Vagina (tissue), 2 donors: ENCODE results near the gene GID8. TPM values are rescaled to one million over a fixed set of nuclear protein-coding genes. Genes with fewer than 3 reads are reported as not detected.

Experiments
- DNase-seq, 2 donors: peaks; one replicate each; pipeline ENCODE4 v3.0.0-alpha.2; 2017; ENCODE audit errors: extremely low spot score in 2 of 2
- H3K27ac ChIP-seq: fragments of 200-600 bp; sonication (generic); one replicate; pipeline ENCODE4 v1.5.1; 2019
- H3K27me3 ChIP-seq: fragments of 200-600 bp; sonication (generic); one replicate; pipeline ENCODE4 v1.5.1; 2019
- H3K36me3 ChIP-seq, 2 donors: fragments of 200-600 bp; sonication (generic); one replicate each; pipeline ENCODE4 v1.5.1; 2017 to 2019
- H3K4me1 ChIP-seq: fragments of 200-600 bp; sonication (generic); one replicate; pipeline ENCODE4 v1.5.1; 2019
- H3K4me3 ChIP-seq, 2 donors: fragments of 200-600 bp; sonication (generic); 1 replicate in 1 of 2; 2 replicates in 1 of 2; pipeline ENCODE4 v1.5.1; 2016 to 2019
- H3K9me3 ChIP-seq: fragments of 200-600 bp; sonication (generic); one replicate; pipeline ENCODE4 v1.5.1; 2019
- CTCF ChIP-seq, 3 experiments: fragments of 450-650 bp in 2 of 3; fragments of 200-600 bp in 1 of 3; sonication (generic) in 1 of 3; IDR thresholded peaks; one replicate each; pipeline ENCODE4 v1.5.1; 2017 to 2019; ENCODE audit warnings: antibody characterized with exemption in 3 of 3, mild to moderate bottlenecking in 2 of 3, moderate library complexity in 2 of 3
- POLR2A ChIP-seq, 2 donors: fragments of 450-650 bp; IDR thresholded peaks; one replicate each; pipeline ENCODE4 v1.6.1; 2017; ENCODE audit warnings: antibody characterized with exemption in 2 of 2, mild to moderate bottlenecking in 2 of 2, moderate library complexity in 2 of 2
- POLR2AphosphoS5 ChIP-seq, 2 donors: sonication (generic); formaldehyde crosslinking; IDR thresholded peaks; one replicate each; pipeline ENCODE4 v1.9.0; 2017; ENCODE audit warnings: antibody characterized with exemption in 2 of 2, mild to moderate bottlenecking in 2 of 2, low read depth in 1 of 2; ENCODE audit not compliant: insufficient read depth in 1 of 2
- intact Hi-C: fragments of 100-400 bp; cut with DNase I; formaldehyde crosslinking; loops from one replicate; pipeline ENCODE4 v1.15.1; 2023
- total RNA-seq: library from RNA; depleted of rRNA; stranded (reverse); fragments of >200 nt; gene quantifications from one replicate; pipeline ENCODE4 v1.2.3, GENCODE V29; 2016

Gene GID8
- total RNA-seq, 1 donor from 2014 or later: 30.2 TPM

- Histone ChIP-seq H3K4me1 (peaks cover 72% of the 10 kb centered on the region), H3K27me3 (no peaks in the 10 kb centered on the region), H3K27ac (peak within 1 kb of the TSS; percentile 96), H3K36me3 (no peaks in the 10 kb centered on the region), H3K9me3 (no peaks in the 10 kb centered on the region), H3K4me3 (peak within 1 kb of the TSS; percentile 75 to 96)
- intact Hi-C loops: no loop called here
- no peak for DNase-seq
- TF ChIP-seq POLR2AphosphoS5 (IDR thresholded peaks at IDR 0.05; ENCODE audit: insufficient read depth in 1 of 2, low read depth in 1 of 2) (peak; percentile 24 to 48), POLR2A (IDR thresholded peaks at IDR 0.05) (peak in 1 of 2 donors; percentile 57), CTCF (IDR thresholded peaks at IDR 0.05) (peak; percentile 40 to 84 (median 59))
These were observed 11.5 kb upstream of the GID8 start, which contains the start of gene DIDO1 for GRCh38 chr20:62926229-62927127. Gene DIDO1, minus strand, starts transcription at chr20:62926505.

- H3K4me3 ChIP-seq: peak overlapping the region; percentile 75 to 96
- peaks cover 66% of the 10 kb centered on the region for H3K4me1 ChIP-seq
- peak overlapping the region; percentile 96 for H3K27ac ChIP-seq
- no peaks in the 10 kb centered on the region for H3K27me3 ChIP-seq
- intact Hi-C loops: no loop called here
- DNase-seq: no peak
- H3K36me3 ChIP-seq: no peaks in the 10 kb centered on the region
- TF ChIP-seq CTCF (IDR thresholded peaks at IDR 0.05): no peak
- H3K9me3 ChIP-seq: no peaks in the 10 kb centered on the region
These were observed 10.7 kb upstream of the GID8 start for GRCh38 chr20:62927128-62927705.

DNA sequence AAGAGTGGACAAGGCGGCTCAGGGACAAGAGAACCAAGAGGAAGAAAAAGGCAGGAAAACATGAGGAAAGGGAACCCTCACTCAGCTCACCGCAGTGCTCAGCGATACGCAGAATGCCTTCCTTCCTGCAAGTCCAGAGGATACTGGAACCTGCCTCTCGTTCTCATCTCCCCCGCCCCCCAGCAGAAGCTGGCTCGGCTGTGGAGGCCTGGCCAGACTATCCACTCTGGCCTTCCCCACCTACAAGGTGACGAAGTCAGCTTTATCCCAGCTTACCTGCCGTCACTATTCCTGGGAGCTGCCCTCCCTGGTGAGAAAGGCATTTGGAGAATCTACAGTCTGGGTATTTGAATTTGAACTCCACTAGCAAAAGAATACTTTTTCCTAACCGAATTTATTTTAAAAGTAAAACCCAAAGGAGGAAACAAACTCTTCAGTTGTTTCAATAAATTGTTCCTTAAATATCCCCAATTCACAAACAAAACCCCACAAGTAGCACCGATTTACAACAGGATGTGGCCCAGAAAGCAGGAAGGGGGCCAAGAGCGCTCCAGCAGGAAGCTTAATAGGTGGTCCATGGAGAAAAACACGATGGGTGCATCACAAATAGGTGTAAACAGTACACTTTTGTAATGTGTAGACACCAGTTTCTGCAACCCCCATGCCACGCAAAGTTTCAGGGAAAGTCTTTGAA, 9.6 kb upstream of the GID8 start:
- peaks cover 54% of the 10 kb centered on the region for H3K4me1 ChIP-seq

GRCh38 chr20:62929051-62929538, 8.9 kb upstream of the GID8 start:
- peak; percentile 8 to 63 for TF ChIP-seq POLR2AphosphoS5 (IDR thresholded peaks at IDR 0.05; ENCODE audit: insufficient read depth in 1 of 2, low read depth in 1 of 2)
- no peak for TF ChIP-seq CTCF (IDR thresholded peaks at IDR 0.05)
- TF ChIP-seq POLR2A (IDR thresholded peaks at IDR 0.05): no peak
- peak overlapping the region; percentile 79 for H3K27ac ChIP-seq
- H3K4me3 ChIP-seq: peak overlapping the region; percentile 52 to 54
- intact Hi-C loops: no loop called here
- no peaks in the 10 kb centered on the region for H3K36me3 ChIP-seq
- H3K4me1 ChIP-seq: peaks cover 54% of the 10 kb centered on the region
- H3K27me3 ChIP-seq: no peaks in the 10 kb centered on the region
- DNase-seq: no peak
- H3K9me3 ChIP-seq: no peaks in the 10 kb centered on the region

More for the DNA sequence above, 9.6 kb upstream of the GID8 start:
- Histone ChIP-seq H3K4me3 (peak overlapping the region; percentile 52 to 54), H3K27ac (peak overlapping the region; percentile 79), H3K27me3 (no peaks in the 10 kb centered on the region), H3K9me3 (no peaks in the 10 kb centered on the region), H3K36me3 (no peaks in the 10 kb centered on the region)
- TF ChIP-seq POLR2AphosphoS5 (IDR thresholded peaks at IDR 0.05; ENCODE audit: insufficient read depth in 1 of 2, low read depth in 1 of 2): no peak
- no peak for TF ChIP-seq POLR2A (IDR thresholded peaks at IDR 0.05)
- no peak for TF ChIP-seq CTCF (IDR thresholded peaks at IDR 0.05)
- intact Hi-C loops: no loop called here
- DNase-seq: no peak
